Peyer's patch (tissue), 4 donors: ENCODE measurements around the gene PITRM1.

Experiments used
- POLR2A ChIP-seq, 2 donors: fragments of 450-650 bp; IDR thresholded peaks; one replicate each; pipeline ENCODE4 v1.5.1; 2017; ENCODE audit warnings: antibody characterized with exemption in 2 of 2, mild to moderate bottlenecking in 2 of 2, moderate library complexity in 2 of 2
- TF ChIP-seq, protein P1 (sequence below), 6 experiments: fragments of 450-650 bp in 4 of 6; fragments of 200-600 bp in 2 of 6; sonication (generic) in 1 of 6; IDR thresholded peaks; one replicate each; pipeline ENCODE4 v1.5.1; 2017 to 2019; ENCODE audit warnings: antibody characterized with exemption in 6 of 6, mild to moderate bottlenecking in 3 of 6, moderate library complexity in 1 of 6

DNA sequence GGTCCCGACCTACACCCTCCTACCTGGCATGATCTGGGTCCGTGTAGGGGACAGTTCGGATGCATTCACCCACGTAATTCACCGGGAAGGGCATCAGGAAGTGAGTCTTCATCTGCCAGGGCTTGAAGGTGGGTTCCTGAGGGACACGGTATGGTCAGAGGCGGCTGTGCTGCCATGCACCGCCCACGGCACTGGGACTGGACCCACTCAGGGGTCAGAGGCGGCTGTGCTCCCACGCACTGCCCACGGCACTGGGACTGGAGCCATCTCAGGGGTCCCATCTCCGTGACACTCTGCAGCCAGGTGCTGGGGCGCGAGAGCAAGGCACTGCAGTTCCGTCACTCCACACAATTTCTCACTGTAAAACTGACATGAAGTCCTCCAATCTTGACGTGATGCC lies 29.2 kb downstream of the PITRM1 start:
- TF ChIP-seq, protein P1, sequence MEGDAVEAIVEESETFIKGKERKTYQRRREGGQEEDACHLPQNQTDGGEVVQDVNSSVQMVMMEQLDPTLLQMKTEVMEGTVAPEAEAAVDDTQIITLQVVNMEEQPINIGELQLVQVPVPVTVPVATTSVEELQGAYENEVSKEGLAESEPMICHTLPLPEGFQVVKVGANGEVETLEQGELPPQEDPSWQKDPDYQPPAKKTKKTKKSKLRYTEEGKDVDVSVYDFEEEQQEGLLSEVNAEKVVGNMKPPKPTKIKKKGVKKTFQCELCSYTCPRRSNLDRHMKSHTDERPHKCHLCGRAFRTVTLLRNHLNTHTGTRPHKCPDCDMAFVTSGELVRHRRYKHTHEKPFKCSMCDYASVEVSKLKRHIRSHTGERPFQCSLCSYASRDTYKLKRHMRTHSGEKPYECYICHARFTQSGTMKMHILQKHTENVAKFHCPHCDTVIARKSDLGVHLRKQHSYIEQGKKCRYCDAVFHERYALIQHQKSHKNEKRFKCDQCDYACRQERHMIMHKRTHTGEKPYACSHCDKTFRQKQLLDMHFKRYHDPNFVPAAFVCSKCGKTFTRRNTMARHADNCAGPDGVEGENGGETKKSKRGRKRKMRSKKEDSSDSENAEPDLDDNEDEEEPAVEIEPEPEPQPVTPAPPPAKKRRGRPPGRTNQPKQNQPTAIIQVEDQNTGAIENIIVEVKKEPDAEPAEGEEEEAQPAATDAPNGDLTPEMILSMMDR (IDR thresholded peaks at IDR 0.05) = no peak
- TF ChIP-seq POLR2A (IDR thresholded peaks at IDR 0.05) = no peak
